ENCODE data around the gene SLC25A29.
"Not testable (repeated sequence)": the region's sequence is repeated elsewhere in the genome, so short reads cannot be mapped to it uniquely, and the experiment has no call there.

Gene SLC25A29

GRCh38 chr14:100309028-100309737 lies 2.9 kb upstream of the SLC25A29 start:
- no peak overlapping the region for H3K4me3 ChIP-seq (ENCODE audit: low read depth, low read length)
- TF ChIP-seq CTCF (IDR thresholded peaks at IDR 0.05; ENCODE audit: low read depth, low read length, missing control alignments) = no peak
- DNase-seq (ENCODE audit: low read depth) = no peak

GRCh38 chr14:100308427-100308792 lies 2.2 kb upstream of the SLC25A29 start:
- not testable (repeated sequence) for H3K4me3 ChIP-seq (ENCODE audit: low read depth, low read length); DNase-seq (ENCODE audit: low read depth)

GRCh38 chr14:100307766-100308426 lies 1.7 kb upstream of the SLC25A29 start:
- no peak for DNase-seq (ENCODE audit: low read depth)
- no peak overlapping the region for H3K4me3 ChIP-seq (ENCODE audit: low read depth, low read length)
- TF ChIP-seq CTCF (IDR thresholded peaks at IDR 0.05; ENCODE audit: low read depth, low read length, missing control alignments) = no peak

- DNase-seq (ENCODE audit: low read depth) = no peak
- no peak for TF ChIP-seq CTCF (IDR thresholded peaks at IDR 0.05; ENCODE audit: low read depth, low read length, missing control alignments)
Observed at GRCh38 chr14:100306998-100307765, 938 bp upstream of the SLC25A29 start.

GRCh38 chr14:100305324-100306100 lies 732 bp downstream of the SLC25A29 start:
- TF ChIP-seq CTCF (IDR thresholded peaks at IDR 0.05; ENCODE audit: low read depth, low read length, missing control alignments) = no peak
- DNase-seq (ENCODE audit: low read depth) = no peak
- peak overlapping the region; percentile 66 for H3K4me3 ChIP-seq (ENCODE audit: low read depth, low read length)

More at GRCh38 chr14:100306998-100307765, 938 bp upstream of the SLC25A29 start:
- peak overlapping the region; percentile 66 for H3K4me3 ChIP-seq (ENCODE audit: low read depth, low read length)

GRCh38 chr14:100304825-100305323 lies 1.4 kb downstream of the SLC25A29 start:
- no peak overlapping the region for H3K4me3 ChIP-seq (ENCODE audit: low read depth, low read length)
- DNase-seq (ENCODE audit: low read depth) = no peak
- TF ChIP-seq CTCF (IDR thresholded peaks at IDR 0.05; ENCODE audit: low read depth, low read length, missing control alignments) = no peak
